GM23338 (cell line): ENCODE results near the gene CCDC93. TPM values are rescaled to one million over a fixed set of nuclear protein-coding genes. Genes with fewer than 3 reads are reported as not detected.

Experiments
- ATAC-seq: fragments of 200-7000 bp; cut with Tn5 transposase; 3 replicates; pipeline ENCODE4 v1.9.1; 2020
- DNase-seq: peaks from one replicate; pipeline ENCODE4 v3.0.0-alpha.2; 2015; ENCODE audit warnings: low spot score
- H2AFZ ChIP-seq: fragments of 200-600 bp; sonication (generic); 2 replicates; pipeline ENCODE4 v1.8.0; 2016; ENCODE audit warnings: antibody characterized with exemption, mild to moderate bottlenecking, moderate library complexity
- H3F3A ChIP-seq: fragments of 200-600 bp; sonication (generic); replicated peaks from 2 replicates; pipeline ENCODE4 v1.8.0; 2017; ENCODE audit warnings: antibody characterized with exemption, mixed run types, low read depth
- H3K27ac ChIP-seq: fragments of 200-600 bp; sonication (generic); 2 replicates; pipeline ENCODE4 v1.6.1; 2016; ENCODE audit warnings: low read depth
- H3K27me3 ChIP-seq: fragments of 200-600 bp; sonication (generic); 2 replicates; pipeline ENCODE4 v1.8.0; 2016; ENCODE audit warnings: mild to moderate bottlenecking, mixed run types, moderate library complexity; ENCODE audit not compliant: insufficient read depth
- H3K36me3 ChIP-seq: fragments of 200-600 bp; sonication (generic); 2 replicates; pipeline ENCODE4 v1.8.0; 2016; ENCODE audit warnings: mild to moderate bottlenecking; ENCODE audit not compliant: insufficient read depth
- H3K4me1 ChIP-seq: fragments of 200-600 bp; sonication (generic); 2 replicates; pipeline ENCODE4 v1.8.0; 2016; ENCODE audit warnings: mild to moderate bottlenecking, moderate library complexity; ENCODE audit not compliant: insufficient read depth
- H3K4me2 ChIP-seq: fragments of 200-600 bp; sonication (generic); 2 replicates; pipeline ENCODE4 v1.7.1; 2017; ENCODE audit warnings: mixed run types
- H3K4me3 ChIP-seq: fragments of 200-600 bp; sonication (generic); 2 replicates; pipeline ENCODE4 v1.6.1; 2016; ENCODE audit warnings: mixed run types
- H3K79me2 ChIP-seq: fragments of 200-600 bp; sonication (generic); replicated peaks from 2 replicates; pipeline ENCODE4 v1.8.0; 2017; ENCODE audit warnings: mild to moderate bottlenecking; ENCODE audit not compliant: insufficient read depth
- H3K9me2 ChIP-seq: fragments of 200-600 bp; sonication (generic); 2 replicates; pipeline ENCODE4 v1.8.0; 2017; ENCODE audit not compliant: insufficient read depth
- H4K20me1 ChIP-seq: fragments of 200-600 bp; sonication (generic); replicated peaks from 2 replicates; pipeline ENCODE4 v1.8.0; 2017; ENCODE audit warnings: mild to moderate bottlenecking; ENCODE audit not compliant: insufficient read depth
- H3K27ac Mint-ChIP-seq: 2 replicates; pipeline ENCODE4 v1.8.0; 2020; ENCODE audit warnings: inconsistent platforms, mild to moderate bottlenecking, moderate library complexity, mixed read lengths
- H3K27me3 Mint-ChIP-seq: 3 replicates; pipeline ENCODE4 v1.8.0; 2022; ENCODE audit warnings: low read depth, mild to moderate bottlenecking, moderate library complexity, mixed read lengths, inconsistent platforms; ENCODE audit not compliant: insufficient read depth, poor library complexity
- H3K36me3 Mint-ChIP-seq: 3 replicates; pipeline ENCODE4 v1.8.0; 2021; ENCODE audit warnings: low read depth, mild to moderate bottlenecking, inconsistent platforms, moderate library complexity, mixed read lengths
- H3K4me1 Mint-ChIP-seq: 3 replicates; pipeline ENCODE4 v1.8.0; 2020; ENCODE audit warnings: mild to moderate bottlenecking, inconsistent platforms, mixed read lengths
- H3K4me3 Mint-ChIP-seq: 3 replicates; pipeline ENCODE4 v1.8.0; 2021; ENCODE audit warnings: moderate library complexity, mild to moderate bottlenecking, inconsistent platforms, mixed read lengths
- H3K9me3 Mint-ChIP-seq: 3 replicates; pipeline ENCODE4 v1.8.0; 2020; ENCODE audit warnings: moderate library complexity, mild to moderate bottlenecking, inconsistent platforms, mixed read lengths
- CREB1 ChIP-seq: fragments of 250-450 bp; sonication (Bioruptor Pico); IDR thresholded peaks from 2 replicates; pipeline ENCODE4 v1.5.0; 2020; ENCODE audit warnings: low read depth, mild to moderate bottlenecking, moderate library complexity
- CTCF ChIP-seq, 2 experiments: fragments of 200-600 bp in 1 of 2; sonication (generic) in 1 of 2; conservative IDR thresholded peaks; 2 replicates each; pipeline versions ENCODE4 v1.5.1 to v1.6.1; 2016 to 2017; ENCODE audit warnings: antibody characterized with exemption in 2 of 2, low read depth in 2 of 2, mild to moderate bottlenecking in 2 of 2, moderate library complexity in 1 of 2
- ETS1 ChIP-seq: IDR thresholded peaks from 2 replicates; pipeline ENCODE4 v1.6.1; 2016; ENCODE audit warnings: antibody characterized with exemption
- EZH2 ChIP-seq: fragments of 200-600 bp; sonication (generic); IDR thresholded peaks from one replicate; pipeline ENCODE4 v1.8.0; 2017; ENCODE audit warnings: antibody characterized with exemption, mild to moderate bottlenecking, low read depth; ENCODE audit not compliant: unreplicated experiment
- EZH2phosphoT487 ChIP-seq: fragments of 200-600 bp; sonication (generic); IDR thresholded peaks from one replicate; pipeline ENCODE4 v1.8.1; 2018; ENCODE audit warnings: antibody characterized with exemption; ENCODE audit not compliant: unreplicated experiment
- JUNB ChIP-seq: IDR thresholded peaks from one replicate; pipeline ENCODE4 v1.6.1; 2016; ENCODE audit warnings: antibody characterized with exemption; ENCODE audit not compliant: unreplicated experiment
- NANOG ChIP-seq: IDR thresholded peaks from 2 replicates; pipeline ENCODE4 v1.6.1; 2016; ENCODE audit warnings: antibody characterized with exemption, borderline replicate concordance
- POLR2AphosphoS5 ChIP-seq: IDR thresholded peaks from 2 replicates; pipeline ENCODE4 v1.6.1; 2016; ENCODE audit warnings: antibody characterized with exemption, low read depth
- REST ChIP-seq: IDR thresholded peaks from one replicate; pipeline ENCODE4 v1.6.1; 2018; ENCODE audit warnings: antibody characterized with exemption; ENCODE audit not compliant: unreplicated experiment
- STAT1 ChIP-seq: IDR thresholded peaks from one replicate; pipeline ENCODE4 v1.6.1; 2016; ENCODE audit warnings: antibody characterized with exemption; ENCODE audit not compliant: unreplicated experiment
- ZNF114 ChIP-seq: fragments of 250-450 bp; sonication (Bioruptor Pico); IDR thresholded peaks from 2 replicates; pipeline ENCODE4 v1.5.0; 2020; ENCODE audit warnings: mild to moderate bottlenecking, moderate library complexity
- ZNF331 ChIP-seq: fragments of 250-450 bp; sonication (Bioruptor Pico); IDR thresholded peaks from 2 replicates; pipeline ENCODE4 v1.5.0; 2020; ENCODE audit warnings: low read depth, mild to moderate bottlenecking, moderate library complexity
- ZNF462 ChIP-seq: fragments of 250-450 bp; sonication (Bioruptor Pico); IDR thresholded peaks from 2 replicates; pipeline ENCODE4 v1.5.0; 2020; ENCODE audit warnings: mild to moderate bottlenecking, moderate library complexity
- polyA plus RNA-seq: library from polyadenylated mRNA; unstranded; fragments of >200 nt; fragmentation: Nextera tagmentation; extraction: Ambion mirVana; gene quantifications from 2 replicates; pipeline ENCODE4 v1.2.1, GENCODE V29; 2016
- total RNA-seq: library from RNA; depleted of rRNA; stranded (reverse); fragments of >200 nt; shearing (Covaris generic); gene quantifications from 2 replicates; pipeline ENCODE4 v1.2.3, GENCODE V29; 2014

The CCDC93 gene
- total and polyA plus RNA-seq, 2 experiments from 2014 or later: 13.1 to 16.8 TPM

- Histone ChIP-seq H4K20me1 (peaks cover 11% of the 10 kb centered on the region; the same call in 1 of the 2 replicates), H3K27ac (no peak overlapping the region), H3K4me2 (no peak overlapping the region), H3K9me2 (no peaks in the 10 kb centered on the region), H3F3A (no peaks in the 10 kb centered on the region), H3K4me3 (no peak overlapping the region), H3K36me3 (peaks cover 16% of the 10 kb centered on the region), H3K27me3 (peaks cover 13% of the 10 kb centered on the region), H3K79me2 (peaks cover 47% of the 10 kb centered on the region), H2AFZ (no peak overlapping the region), H3K4me1 (peaks cover 7% of the 10 kb centered on the region)
- H3K36me3 Mint-ChIP-seq: peaks cover 23% of the 10 kb centered on the region; the same call in 2 of the 3 replicates
- DNase-seq (no peak), ATAC-seq (no peak)
- no peaks in the 10 kb centered on the region; the same call in 2 of the 3 replicates for H3K9me3 Mint-ChIP-seq
- H3K4me1 Mint-ChIP-seq: peaks cover 14% of the 10 kb centered on the region; the same call in 2 of the 3 replicates
- TF ChIP-seq REST: no peak
- TF ChIP-seq ZNF331: no peak
- TF ChIP-seq ZNF462: no peak
- TF ChIP-seq CREB1 (CRISPR knock-in tag): no peak
- no peak for TF ChIP-seq STAT1
- no peak for TF ChIP-seq CTCF (conservative IDR thresholded peaks at IDR 0.05; ENCODE audit: low read depth in 2 of 2)
- no peak for TF ChIP-seq NANOG
- no peak for TF ChIP-seq EZH2phosphoT487
- TF ChIP-seq ETS1: no peak
- TF ChIP-seq EZH2: no peak
- TF ChIP-seq JUNB: no peak
- TF ChIP-seq POLR2AphosphoS5: no peak
- no peak for TF ChIP-seq ZNF114 (CRISPR knock-in tag)
- H3K27ac Mint-ChIP-seq: no peak overlapping the region
- H3K27me3 Mint-ChIP-seq: peaks cover 19% of the 10 kb centered on the region
- H3K4me3 Mint-ChIP-seq: no peak overlapping the region
Observed at GRCh38 chr2:118010473-118010872, 3.4 kb downstream of the CCDC93 start.
